GM12878 (cell line): ENCODE results near the gene TMPRSS2. TPM values are rescaled to one million over a fixed set of nuclear protein-coding genes. Genes with fewer than 3 reads are reported as not detected.
A peak's percentile ranks its signal among the peaks of the same experiment; 100 is the strongest.

Source experiments
- BMI1 ChIP-seq: fragments of 450-650 bp; IDR thresholded peaks from 2 replicates; pipeline ENCODE4 v1.6.1; 2016; ENCODE audit warnings: mild to moderate bottlenecking, moderate library complexity, borderline replicate concordance
- CREM ChIP-seq: IDR thresholded peaks from 2 replicates; pipeline ENCODE4 v1.6.1; 2014; ENCODE audit warnings: antibody characterized with exemption, low read depth
- EP300 ChIP-seq, 2 experiments: fragments of 150-350 bp in 1 of 2; IDR thresholded peaks; 2 replicates each; pipeline ENCODE4 v1.6.1; 2011 to 2012; ENCODE audit warnings: low read depth in 2 of 2, low read length in 2 of 2, borderline replicate concordance in 1 of 2, improper control_type of control experiment in 1 of 2, inconsistent platforms in 1 of 2; ENCODE audit not compliant: control insufficient read depth in 1 of 2
- HDAC6 ChIP-seq: fragments of 200-600 bp; sonication (generic); IDR thresholded peaks from one replicate; pipeline ENCODE4 v1.8.0; 2017; ENCODE audit warnings: antibody characterized with exemption; ENCODE audit not compliant: unreplicated experiment
- HDGF ChIP-seq: fragments of 450-650 bp; IDR thresholded peaks from 2 replicates; pipeline ENCODE4 v1.6.1; 2016; ENCODE audit warnings: antibody characterized with exemption
- KDM1A ChIP-seq: fragments of 200-600 bp; sonication (generic); IDR thresholded peaks from 2 replicates; pipeline ENCODE4 v1.6.1; 2016; ENCODE audit warnings: borderline replicate concordance
- MTA3 ChIP-seq: IDR thresholded peaks from 2 replicates; pipeline ENCODE4 v1.6.1; 2012; ENCODE audit warnings: low read length, inconsistent platforms, borderline replicate concordance
- MXI1 ChIP-seq: fragments of 150-350 bp; IDR thresholded peaks from 2 replicates; pipeline ENCODE4 v1.6.1; 2011; ENCODE audit warnings: low read depth, mild to moderate bottlenecking, inconsistent platforms, low read length, improper control_type of control experiment
- NKRF ChIP-seq: fragments of 450-650 bp; conservative IDR thresholded peaks from 2 replicates; pipeline ENCODE4 v1.6.1; 2017; ENCODE audit warnings: mild to moderate bottlenecking, moderate library complexity
- REST ChIP-seq: IDR thresholded peaks from 2 replicates; pipeline ENCODE4 v1.6.1; 2012; ENCODE audit warnings: mild to moderate bottlenecking, low read depth, low read length
- RUNX3 ChIP-seq: IDR thresholded peaks from 2 replicates; pipeline ENCODE4 v1.6.1; 2012; ENCODE audit warnings: low read length, inconsistent platforms
- SIN3A ChIP-seq: IDR thresholded peaks from 2 replicates; pipeline ENCODE4 v1.6.1; 2012; ENCODE audit warnings: low read depth, low read length, improper control_type of control experiment
- SMAD5 ChIP-seq: IDR thresholded peaks from 2 replicates; pipeline ENCODE4 v1.6.1; 2016; ENCODE audit warnings: antibody characterized with exemption, low read depth
- SPI1 ChIP-seq: IDR thresholded peaks from 2 replicates; pipeline ENCODE4 v1.6.1; 2011; ENCODE audit warnings: low read depth, mild to moderate bottlenecking, low read length, moderate library complexity, borderline replicate concordance; ENCODE audit not compliant: insufficient read depth
- SREBF2 ChIP-seq: IDR thresholded peaks from 2 replicates; pipeline ENCODE4 v1.6.1; 2012; ENCODE audit warnings: mild to moderate bottlenecking, low read length
- SRF ChIP-seq, 2 experiments: IDR thresholded peaks; 2 replicates each; pipeline ENCODE4 v1.6.1; 2011; ENCODE audit warnings: low read depth in 2 of 2, low read length in 2 of 2, mild to moderate bottlenecking in 1 of 2, moderate library complexity in 1 of 2
- STAT3 ChIP-seq: IDR thresholded peaks from 2 replicates; pipeline ENCODE4 v1.6.1; 2011; ENCODE audit warnings: low read depth, low read length, improper control_type of control experiment
- SUPT20H ChIP-seq: IDR thresholded peaks from 2 replicates; pipeline ENCODE4 v1.6.1; 2011; ENCODE audit warnings: low read depth, mild to moderate bottlenecking, low read length, moderate library complexity, borderline replicate concordance; ENCODE audit not compliant: control insufficient read depth
- TARDBP ChIP-seq: IDR thresholded peaks from 2 replicates; pipeline ENCODE4 v1.6.1; 2016; ENCODE audit warnings: borderline replicate concordance
- ZNF217 ChIP-seq: fragments of 450-650 bp; IDR thresholded peaks from 2 replicates; pipeline ENCODE4 v1.6.1; 2017; ENCODE audit warnings: antibody characterized with exemption, mild to moderate bottlenecking
- ZNF24 ChIP-seq: fragments of 450-650 bp; IDR thresholded peaks from 2 replicates; pipeline ENCODE4 v1.6.1; 2017; ENCODE audit warnings: antibody characterized with exemption, mild to moderate bottlenecking
- polyA plus RNA-seq, 11 experiments: library from polyadenylated mRNA; depleted of rRNA in 4 of 11; unstranded in 6 of 11; stranded (reverse) in 5 of 11; fragments of >200 nt; fragmentation: Nextera tagmentation in 4 of 11; fragmentation: Illumina TruSeq in 1 of 11; extraction: Ambion mirVana in 4 of 11; extraction: Trizol in 1 of 11; gene quantifications; 1 replicate in 1 of 11; 2 replicates in 10 of 11; pipeline versions ENCODE4 v1.2.1 to v1.2.3, GENCODE V29; 2011 to 2016; ENCODE audit warnings: inconsistent platforms in 2 of 11, missing spikeins in 2 of 11, low read depth in 1 of 11
- total RNA-seq, 4 experiments: library from RNA; depleted of rRNA in 3 of 4; stranded (reverse); fragments of >200 nt in 3 of 4; fragmentation: Illumina TruSeq in 1 of 4; extraction: Trizol in 1 of 4; gene quantifications; 2 replicates each; pipeline versions ENCODE4 v1.2.1 to v1.2.3, GENCODE V29; 2013 to 2021

TMPRSS2 gene
- total and polyA plus RNA-seq, 10 of the 15 experiments (the other 5 are each of a cell fraction or from before 2014, with no cell fraction given) = 0.19 to 0.26 TPM; not detected in 8

GRCh38 chr21:41425954-41426675 is 81.8 kb downstream of the TMPRSS2 start, which contains the start of gene MX1 (continued):
- TF ChIP-seq HDAC6 = peak; percentile 85
- TF ChIP-seq SIN3A = peak; percentile 77
- no peak for TF ChIP-seq ZNF217
- TF ChIP-seq SREBF2 = no peak
- no peak for TF ChIP-seq STAT3
- TF ChIP-seq RUNX3 = peak; percentile 49
- no peak for TF ChIP-seq SRF (IDR thresholded peaks at IDR 0.05; ENCODE audit: low read depth in 2 of 2, low read length in 2 of 2)
- TF ChIP-seq NKRF = 0 out of 2 replicates have a peak, but pooled peaks have one; percentile 25
- TF ChIP-seq REST = 0 out of 2 replicates have a peak, but pooled peaks have one; percentile 47
- TF ChIP-seq TARDBP = 0 out of 2 replicates have a peak, but pooled peaks have one; percentile 58
- TF ChIP-seq SUPT20H = no peak
- peak; percentile 52; the same call in 1 of the 2 replicates for TF ChIP-seq MXI1
- no peak for TF ChIP-seq MTA3
- no peak for TF ChIP-seq BMI1
- TF ChIP-seq ZNF24 = peak; percentile 94
- peak; percentile 38; the same call in 1 of the 2 replicates for TF ChIP-seq CREM
- TF ChIP-seq SPI1 = no peak
- TF ChIP-seq HDGF = no peak; the same call in 1 of the 2 replicates
- peak; percentile 95; the same call in 1 of the 2 replicates for TF ChIP-seq SMAD5
- TF ChIP-seq KDM1A = no peak
- TF ChIP-seq EP300 (IDR thresholded peaks at IDR 0.05; ENCODE audit: borderline replicate concordance in 1 of 2, control insufficient read depth in 1 of 2, low read depth in 2 of 2, low read length in 2 of 2) = no peak
